Neural progenitor cell (in vitro differentiated cells): Measurements from ENCODE around the gene GAS2L3.

Source experiments
- EZH2 ChIP-seq: fragments of 200-600 bp; sonication (generic); IDR thresholded peaks from 2 replicates; pipeline ENCODE4 v1.6.1; 2017; ENCODE audit warnings: antibody characterized with exemption, mild to moderate bottlenecking, moderate library complexity
- EZH2phosphoT487 ChIP-seq: fragments of 200-600 bp; sonication (generic); IDR thresholded peaks from 2 replicates; pipeline ENCODE4 v1.6.1; 2017; ENCODE audit warnings: antibody characterized with exemption
- TF ChIP-seq, protein P1 (sequence below): fragments of 200-600 bp; sonication (generic); IDR thresholded peaks from 2 replicates; pipeline ENCODE4 v1.5.1; 2017; ENCODE audit warnings: antibody characterized with exemption, mild to moderate bottlenecking

DNA sequence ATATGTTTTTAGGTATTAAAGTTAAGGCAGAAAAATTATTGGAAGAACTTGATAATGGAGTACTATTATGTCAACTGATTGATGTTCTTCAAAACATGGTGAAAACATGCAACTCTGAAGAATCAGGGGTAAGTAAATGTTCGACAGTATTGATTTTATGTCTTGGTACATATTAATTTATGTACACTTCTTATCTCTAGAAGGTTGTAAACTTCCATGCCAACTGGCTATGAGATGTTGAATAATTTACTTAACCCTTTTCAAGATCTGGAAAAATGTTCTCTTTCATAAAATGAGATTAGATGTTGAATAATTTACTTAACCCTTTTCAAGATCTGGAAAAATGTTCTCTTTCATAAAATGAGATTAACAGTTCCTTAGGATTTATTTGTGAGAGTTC is 28.1 kb downstream of the GAS2L3 start:
- TF ChIP-seq, protein P1, sequence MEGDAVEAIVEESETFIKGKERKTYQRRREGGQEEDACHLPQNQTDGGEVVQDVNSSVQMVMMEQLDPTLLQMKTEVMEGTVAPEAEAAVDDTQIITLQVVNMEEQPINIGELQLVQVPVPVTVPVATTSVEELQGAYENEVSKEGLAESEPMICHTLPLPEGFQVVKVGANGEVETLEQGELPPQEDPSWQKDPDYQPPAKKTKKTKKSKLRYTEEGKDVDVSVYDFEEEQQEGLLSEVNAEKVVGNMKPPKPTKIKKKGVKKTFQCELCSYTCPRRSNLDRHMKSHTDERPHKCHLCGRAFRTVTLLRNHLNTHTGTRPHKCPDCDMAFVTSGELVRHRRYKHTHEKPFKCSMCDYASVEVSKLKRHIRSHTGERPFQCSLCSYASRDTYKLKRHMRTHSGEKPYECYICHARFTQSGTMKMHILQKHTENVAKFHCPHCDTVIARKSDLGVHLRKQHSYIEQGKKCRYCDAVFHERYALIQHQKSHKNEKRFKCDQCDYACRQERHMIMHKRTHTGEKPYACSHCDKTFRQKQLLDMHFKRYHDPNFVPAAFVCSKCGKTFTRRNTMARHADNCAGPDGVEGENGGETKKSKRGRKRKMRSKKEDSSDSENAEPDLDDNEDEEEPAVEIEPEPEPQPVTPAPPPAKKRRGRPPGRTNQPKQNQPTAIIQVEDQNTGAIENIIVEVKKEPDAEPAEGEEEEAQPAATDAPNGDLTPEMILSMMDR = no peak
- TF ChIP-seq EZH2 (no peak), EZH2phosphoT487 (no peak)
